Umbilical cord (tissue), 2 donors: Measurements from ENCODE around the gene NFIB. TPM values are rescaled to one million over a fixed set of nuclear protein-coding genes. Genes with fewer than 3 reads are reported as not detected.

Source experiments
- DNase-seq: peaks from one replicate; pipeline ENCODE4 v3.0.0-alpha.2; 2015; ENCODE audit warnings: low spot score
- total RNA-seq: library from RNA; depleted of rRNA; stranded (reverse); fragments of >200 nt; gene quantifications from one replicate; pipeline ENCODE4 v1.2.3, GENCODE V29; 2014; ENCODE audit warnings: low replicate concordance; ENCODE audit not compliant: insufficient read depth

The NFIB gene
- total RNA-seq, 1 donor from 2014 or later: 33.0 TPM

DNA sequence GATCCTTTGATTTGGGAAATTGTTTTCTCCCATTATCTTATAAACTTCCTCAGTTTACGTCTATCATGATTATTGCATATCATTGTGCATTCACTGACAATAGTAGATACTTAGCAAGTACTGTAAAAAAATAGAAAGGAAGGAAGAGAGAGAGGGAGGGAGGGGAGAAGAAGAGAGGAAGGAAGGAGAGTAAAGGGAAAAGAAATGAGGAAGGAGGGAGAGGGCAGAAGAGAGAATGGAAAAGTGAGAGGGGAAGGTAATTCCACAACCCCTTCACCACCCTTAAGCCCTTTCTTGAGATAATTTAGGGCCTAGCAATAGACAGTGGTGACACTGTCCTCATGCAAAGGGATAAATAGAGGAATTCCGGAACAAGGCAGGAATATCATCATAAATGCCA is 64.4 kb downstream of the NFIB start:
- DNase-seq: no peak

DNA sequence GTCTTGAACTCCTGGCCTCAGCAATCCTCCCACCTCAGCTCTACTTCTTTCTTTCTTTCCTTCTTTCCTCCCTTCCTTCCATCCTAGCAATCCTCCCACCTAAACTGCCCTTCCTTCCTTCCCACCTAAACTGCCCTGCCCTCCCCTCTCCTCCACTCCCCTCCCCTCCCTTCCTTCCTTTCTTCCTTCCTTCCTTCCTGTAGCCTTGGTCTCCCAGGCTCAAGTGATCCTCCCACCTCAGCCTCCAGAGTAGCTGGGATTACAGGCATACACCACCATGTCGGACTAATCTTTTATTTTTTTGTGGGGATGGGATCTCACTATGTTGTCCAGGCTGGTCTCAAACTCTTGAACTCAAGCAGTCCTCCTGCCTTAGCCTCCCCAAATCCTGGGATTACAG is 65.8 kb downstream of the NFIB start:
- no peak for DNase-seq

DNA sequence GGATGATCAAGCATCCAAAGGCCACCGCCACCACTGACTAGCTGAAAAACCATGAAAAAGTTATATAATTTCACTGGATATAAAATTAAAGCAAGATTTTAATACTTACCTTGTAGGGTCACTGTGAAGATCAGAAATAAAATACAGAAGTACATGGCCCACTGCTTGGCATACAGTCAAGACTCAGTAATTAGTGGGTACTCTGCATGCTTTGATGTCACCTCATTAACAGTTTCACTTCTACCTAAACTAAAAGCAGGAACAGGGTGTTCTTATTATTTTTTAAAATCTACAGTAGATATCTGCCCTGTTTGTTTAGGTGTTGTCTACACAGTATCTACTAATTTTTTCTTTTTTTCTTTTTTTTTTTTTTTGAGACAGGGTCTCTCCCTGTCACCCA is 66.4 kb downstream of the NFIB start:
- no peak for DNase-seq

DNA sequence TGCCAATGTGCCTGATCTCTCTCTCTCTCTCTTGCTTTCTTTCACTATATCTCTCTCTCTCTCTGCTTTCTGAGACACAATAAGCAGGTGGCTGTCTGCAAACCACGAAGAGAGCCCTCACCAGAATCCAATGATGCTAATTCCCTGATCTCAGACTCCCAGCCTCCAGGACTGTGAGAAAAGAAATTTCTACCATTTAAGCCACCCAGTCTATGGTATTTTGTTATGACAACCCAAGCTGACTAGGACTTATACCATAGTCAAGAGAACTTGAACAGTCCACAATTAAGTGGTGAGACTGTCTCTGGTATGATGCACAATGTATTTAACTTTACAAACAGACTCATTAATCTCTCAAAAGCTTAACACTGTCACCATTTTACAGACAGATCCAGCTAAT is 67.0 kb downstream of the NFIB start:
- DNase-seq: no peak

DNA sequence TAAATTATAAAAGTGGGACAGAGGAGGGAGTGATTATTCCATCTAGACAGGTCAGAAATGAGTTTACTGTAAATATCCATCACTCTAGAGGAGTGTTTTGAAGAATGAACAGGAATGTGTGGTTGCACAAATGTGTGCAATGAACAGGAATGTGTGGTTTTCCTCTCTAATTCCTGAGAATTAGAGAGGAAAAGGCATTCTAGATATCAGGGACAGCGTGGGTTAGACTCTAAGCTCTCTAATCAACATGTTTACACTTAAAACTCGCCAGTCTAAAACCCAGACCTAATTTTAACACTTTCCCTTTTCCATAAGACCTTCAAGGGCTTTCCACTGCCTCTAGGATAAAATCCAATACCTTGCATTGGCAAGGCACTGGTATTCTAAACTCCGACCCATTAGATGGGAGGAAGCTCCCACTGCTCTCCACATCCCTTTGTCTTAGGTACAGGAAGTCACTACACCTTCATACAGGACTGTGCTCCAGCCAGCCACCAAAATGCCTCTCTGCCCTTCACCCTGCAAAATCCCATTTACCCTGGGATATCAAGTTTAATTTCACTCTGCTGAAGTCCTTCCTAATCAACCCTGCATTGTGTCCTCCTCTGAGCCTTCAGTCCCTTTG is 67.9 kb downstream of the NFIB start:
- no peak for DNase-seq

DNA sequence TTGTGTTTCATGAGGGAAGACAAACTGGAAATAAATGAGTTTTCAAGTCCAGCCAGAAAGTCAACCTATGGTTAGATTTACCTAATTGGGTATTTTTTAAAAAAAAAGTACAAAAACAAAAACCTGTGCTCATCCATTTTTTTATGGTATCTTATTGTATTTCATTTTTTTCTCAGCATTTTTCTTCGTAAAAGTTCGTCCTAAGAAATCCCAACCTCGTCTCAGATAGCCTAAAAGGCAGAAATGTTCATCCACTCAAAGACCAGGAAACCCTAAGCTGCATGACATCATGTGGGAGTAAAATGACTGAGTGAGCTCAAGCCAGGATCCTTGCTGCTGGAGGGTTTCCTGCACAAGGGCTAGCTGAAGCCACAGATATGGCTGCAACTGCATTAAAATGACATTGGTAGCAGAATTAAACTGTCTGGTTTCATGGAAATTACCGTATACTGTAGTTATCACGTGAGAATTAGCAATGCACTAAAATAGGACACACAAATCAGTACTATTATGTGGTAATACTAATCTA is 70.4 kb downstream of the NFIB start:
- no peak for DNase-seq

DNA sequence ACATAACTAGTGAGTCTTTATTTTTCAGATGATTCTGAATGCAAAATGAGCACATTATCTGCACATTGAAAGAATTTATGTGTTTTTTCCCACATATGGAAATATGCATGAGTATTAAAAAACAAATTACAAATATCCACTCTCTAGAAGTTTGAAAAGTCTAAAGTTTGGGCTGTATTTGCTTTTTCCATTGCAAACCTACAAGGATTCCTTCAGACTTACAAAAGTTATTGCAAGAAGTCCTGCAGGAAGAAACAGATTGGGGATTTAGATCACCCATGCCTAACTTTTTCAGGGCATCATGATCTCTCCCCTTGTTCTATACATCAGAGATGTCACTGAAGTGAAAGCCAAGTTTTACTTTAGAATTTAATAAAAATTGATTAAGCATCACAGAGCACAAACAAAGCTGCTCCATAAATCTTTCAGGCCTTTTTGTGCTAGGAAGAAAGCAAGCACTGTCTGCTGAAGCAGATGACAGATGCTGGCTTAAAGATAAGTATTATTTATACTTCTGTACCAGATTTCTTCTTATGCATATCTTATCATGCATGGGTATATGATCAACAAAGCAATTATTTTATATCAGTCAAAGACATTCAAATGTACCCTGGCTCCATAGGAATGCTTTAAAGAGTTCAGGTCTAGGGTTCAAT is 71.7 kb downstream of the NFIB start:
- DNase-seq: peak; percentile 44

DNA sequence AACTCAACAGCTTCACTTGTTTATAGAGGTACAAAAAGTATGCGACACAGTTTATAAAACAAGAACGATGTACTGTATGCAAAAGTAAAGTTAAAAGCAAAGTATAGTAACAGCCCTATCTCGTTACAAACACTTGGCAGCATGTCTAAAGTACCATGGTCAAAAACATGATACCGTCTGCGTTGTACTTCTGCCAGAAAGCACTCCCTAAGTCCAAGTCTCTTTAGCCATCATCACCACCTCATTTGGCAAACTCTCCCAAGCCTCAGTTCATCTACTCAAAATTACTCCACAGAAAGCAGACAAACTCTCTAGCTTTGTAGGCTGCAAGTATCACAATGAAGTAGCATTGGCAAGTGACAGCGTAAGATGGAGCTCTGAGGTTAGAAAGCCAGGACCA is 73.4 kb downstream of the NFIB start:
- DNase-seq: peak; percentile 58

DNA sequence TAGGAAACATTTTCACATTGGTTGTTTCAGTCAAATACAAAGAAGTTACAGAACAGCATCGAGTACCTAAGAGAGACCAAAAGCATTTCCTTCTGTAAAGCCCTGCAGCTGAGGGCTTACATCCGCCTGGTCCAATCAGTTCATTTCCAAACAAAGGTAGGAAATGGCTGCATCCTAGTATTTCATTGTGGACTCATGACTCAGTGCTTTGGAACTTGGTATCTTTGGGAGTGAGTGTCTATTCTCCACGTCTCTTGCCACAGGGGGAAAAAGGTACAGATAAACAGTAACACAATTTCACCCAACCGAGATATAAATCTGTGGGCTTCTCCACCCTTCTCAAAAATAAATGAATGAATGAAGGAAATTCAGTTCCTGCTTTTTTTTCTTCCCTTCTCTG is 75.4 kb downstream of the NFIB start:
- DNase-seq: peak; percentile 46

DNA sequence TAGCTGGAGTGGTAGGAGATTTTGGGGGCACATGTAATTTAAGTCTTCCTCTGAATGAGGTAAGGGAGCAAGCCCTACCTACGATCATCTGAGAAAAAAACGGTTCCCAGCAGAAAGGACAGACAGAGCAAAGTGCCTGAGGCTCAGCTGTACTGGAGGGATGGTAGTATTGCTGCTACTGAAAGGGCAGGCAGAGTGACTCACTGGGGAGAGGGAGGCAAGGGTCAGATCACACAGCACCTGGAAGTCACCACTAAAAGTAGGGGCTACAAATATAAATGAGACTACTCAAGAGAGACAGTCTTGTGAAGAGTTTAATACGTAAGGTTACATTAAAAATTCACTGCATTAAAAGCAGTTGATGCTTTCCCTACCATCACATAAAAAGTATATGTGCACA is 75.9 kb downstream of the NFIB start:
- no peak for DNase-seq

DNA sequence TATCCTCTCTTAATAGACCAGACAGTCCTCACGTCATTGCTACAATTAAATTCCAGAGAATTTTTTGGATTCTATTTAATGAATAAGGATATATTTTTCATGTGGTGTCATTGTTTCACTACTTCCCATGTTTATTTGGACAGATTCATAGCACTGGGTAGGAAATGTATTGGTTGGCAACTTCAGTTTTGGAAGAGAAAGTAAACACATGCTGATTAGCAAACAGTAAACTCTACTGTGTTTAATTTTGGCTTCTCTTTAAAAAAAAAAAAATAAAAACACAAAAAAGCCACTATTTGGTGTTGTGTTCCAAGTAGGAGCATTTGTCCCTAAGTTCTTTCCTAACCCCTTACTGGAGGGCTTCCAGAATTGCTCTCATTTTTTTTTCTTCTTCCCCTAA is 77.3 kb downstream of the NFIB start:
- DNase-seq: no peak

DNA sequence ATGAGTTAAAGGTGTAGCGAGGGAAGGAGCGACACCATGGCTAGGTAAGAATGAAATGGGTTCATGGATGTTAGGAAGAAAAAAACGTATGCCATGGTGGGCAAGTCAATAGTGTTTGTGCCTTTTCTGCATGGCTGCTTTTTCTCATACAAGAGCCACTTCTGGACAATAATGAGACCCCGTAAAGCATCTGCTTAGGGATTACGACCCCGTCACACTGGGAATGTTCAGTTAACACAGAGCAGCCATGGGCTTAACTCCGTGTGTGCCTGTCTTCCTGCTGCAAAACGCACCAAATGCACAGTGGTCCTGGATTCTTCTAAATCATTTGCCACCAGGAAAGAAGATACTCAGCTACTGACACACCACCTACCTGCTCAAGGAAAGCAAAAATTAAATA is 81.8 kb downstream of the NFIB start:
- no peak for DNase-seq

DNA sequence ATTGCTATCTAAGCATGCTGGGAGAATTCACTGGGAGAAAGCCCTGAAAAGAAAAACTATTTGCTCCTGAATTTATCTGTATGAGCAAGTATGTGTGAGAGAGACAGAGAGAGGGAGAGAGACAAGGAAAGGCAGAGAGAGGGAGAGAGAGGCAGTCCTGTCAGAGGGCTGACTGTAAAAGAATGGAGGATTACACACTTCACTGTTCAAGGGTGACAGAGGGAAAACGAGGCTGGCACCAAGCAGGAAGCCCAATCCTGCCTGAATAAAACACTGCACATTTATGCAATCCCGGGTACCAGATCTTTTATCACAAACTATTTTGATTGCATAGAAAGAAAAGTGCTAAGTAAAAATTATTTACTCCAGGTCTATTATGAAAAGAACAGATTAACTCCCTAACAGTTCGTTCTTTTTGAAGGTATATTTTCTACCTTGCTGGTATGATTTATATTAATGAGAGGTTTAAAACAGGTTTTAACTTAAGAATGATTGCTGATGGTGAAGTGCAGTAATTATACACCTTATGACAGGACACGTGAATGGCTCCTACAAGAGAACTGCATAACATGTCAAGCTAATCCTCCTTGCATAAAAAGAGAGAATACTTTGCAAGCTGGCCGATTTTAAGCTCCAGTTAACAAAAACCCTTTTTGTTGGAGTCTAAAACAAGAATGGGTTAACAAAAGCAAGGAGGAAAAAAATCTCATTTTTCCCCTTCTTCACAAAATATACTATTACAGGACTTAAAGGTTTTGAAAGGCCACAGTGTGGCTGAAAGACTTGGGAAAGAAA is 82.5 kb downstream of the NFIB start:
- no peak for DNase-seq

DNA sequence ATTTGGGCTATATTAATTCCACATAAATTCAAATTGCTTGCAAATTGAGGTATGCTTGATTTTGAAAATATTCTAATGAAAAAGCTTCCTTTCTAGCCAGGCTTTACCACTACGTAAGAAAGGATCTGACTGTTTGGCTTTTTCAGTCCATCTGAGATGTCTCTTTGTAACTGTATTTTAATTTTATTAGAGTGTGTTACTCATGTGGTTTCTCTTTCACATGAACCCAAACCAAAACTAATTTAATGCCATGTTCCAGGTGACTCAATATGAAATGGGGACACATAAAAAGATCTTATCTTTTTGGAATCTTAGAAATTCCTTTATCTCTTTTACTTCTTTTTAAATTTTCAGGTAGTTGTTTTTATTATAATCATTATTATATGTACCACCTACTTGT is 85.3 kb downstream of the NFIB start:
- DNase-seq: no peak

DNA sequence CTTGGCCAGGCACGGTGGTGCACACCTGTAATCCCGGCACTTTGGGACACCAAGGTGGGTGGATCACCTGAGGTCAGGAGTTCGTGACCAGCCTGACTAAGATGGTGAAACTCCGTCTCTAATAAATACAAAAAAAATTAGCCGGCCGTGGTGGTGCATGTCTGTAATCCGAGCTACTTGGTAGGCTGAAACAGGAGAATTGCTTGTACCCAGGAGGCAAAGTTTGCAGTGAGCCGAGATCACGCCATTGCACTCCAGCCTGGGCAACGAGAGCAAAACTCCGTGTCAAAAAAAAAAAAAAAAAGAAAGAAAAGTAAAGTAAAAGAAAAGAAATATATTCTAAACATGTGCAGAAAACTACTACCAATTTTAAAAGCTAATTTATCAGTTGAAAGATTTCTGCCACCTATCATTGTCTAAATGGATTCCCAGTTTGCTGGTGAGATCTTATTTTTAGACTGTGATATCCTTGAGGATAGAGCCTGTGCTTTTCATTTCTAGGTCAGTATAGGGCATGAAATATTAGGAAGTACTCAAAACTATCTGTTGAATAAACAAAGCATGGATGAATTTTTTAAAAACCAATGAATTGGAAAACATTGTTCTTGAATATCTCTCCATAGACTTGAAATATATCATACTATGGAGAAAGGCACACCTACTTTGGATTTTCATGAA is 86.9 kb downstream of the NFIB start:
- no peak for DNase-seq

DNA sequence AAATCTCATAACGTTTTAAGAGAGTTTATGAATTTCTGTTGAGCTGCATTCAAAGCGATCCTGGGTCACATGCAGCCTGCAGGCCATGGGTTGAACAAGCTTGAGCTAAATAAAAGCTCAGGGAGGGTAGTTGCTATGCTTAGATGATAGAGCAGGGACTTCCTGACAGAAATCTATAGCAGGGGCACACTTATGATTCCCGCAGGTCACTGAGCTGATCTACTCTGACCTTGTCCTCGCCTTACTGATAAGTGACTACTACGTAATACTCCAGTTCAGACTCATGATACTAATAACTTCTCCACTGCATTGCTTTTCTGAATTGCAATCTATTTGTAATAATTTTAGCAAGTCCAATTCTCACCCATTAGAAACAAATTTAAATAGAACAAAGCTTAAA is 90.9 kb downstream of the NFIB start:
- DNase-seq: no peak

DNA sequence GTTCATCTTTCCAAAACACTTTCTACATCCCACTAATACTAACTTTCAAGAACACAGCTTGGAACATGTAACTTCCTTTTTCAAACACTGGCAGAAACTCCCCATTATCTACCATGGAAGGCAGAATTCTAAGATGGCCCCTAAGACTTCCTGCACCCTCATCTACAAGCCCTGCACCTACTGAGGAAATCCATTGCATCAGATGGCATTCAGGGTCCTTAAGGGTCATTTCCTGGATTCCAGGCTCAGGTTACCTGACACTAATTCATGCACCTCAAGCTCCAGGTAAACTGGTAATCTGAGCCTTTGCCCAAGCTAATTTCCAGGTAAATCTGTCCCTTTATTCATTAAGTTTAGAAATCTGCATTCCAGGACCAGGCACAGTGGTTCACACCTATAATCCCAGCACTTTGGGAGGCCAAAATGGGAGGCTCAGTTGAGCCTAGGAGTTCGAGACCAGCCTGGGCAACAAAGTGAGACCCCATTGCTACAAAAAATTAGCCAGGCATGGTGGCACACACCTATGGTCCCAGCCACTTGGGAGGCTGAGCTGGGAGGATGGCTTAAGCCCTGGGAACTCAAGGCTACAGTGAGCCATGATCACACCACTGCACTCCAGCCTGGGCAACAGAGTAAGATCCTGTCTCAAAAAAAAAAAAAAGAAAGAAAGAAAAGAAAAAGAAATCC is 91.6 kb downstream of the NFIB start:
- DNase-seq: no peak

DNA sequence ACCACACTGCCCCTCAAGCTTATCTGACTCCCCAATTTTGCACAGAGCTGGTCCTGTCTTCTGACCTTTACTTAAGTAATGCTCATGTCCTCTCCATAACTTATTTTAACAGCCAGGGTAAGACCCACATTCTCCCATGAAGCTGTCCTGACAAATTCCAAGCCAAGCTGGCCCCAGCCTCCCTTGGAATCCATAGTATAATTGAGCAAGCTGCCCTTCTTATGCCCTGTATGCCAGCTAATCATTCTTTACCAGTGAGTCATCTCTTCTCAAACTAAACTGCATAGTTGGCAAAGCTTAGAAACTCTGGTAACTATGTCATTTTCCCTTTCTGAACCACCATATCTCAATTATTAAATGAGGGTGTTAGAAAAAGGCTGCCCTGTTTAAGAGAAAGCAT is 92.4 kb downstream of the NFIB start:
- DNase-seq: peak; percentile 69

DNA sequence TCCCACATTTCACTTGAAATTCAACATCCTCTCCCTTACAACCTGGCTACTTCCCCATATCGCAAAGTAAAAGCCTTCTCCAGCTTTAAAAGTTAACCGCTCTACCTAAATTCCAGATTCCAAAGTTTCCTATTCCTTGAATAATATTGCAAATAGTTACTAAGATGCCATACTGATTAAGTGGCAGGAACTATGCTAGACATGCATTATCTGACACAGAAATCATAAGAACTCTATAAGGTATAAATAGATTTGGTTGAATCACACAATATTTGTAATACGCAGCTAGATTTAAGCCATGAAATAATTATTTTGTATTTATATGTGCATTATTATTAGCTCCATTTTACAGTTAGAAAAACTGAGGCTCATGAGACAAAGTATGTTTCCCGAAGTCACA is 92.8 kb downstream of the NFIB start:
- DNase-seq: no peak

DNA sequence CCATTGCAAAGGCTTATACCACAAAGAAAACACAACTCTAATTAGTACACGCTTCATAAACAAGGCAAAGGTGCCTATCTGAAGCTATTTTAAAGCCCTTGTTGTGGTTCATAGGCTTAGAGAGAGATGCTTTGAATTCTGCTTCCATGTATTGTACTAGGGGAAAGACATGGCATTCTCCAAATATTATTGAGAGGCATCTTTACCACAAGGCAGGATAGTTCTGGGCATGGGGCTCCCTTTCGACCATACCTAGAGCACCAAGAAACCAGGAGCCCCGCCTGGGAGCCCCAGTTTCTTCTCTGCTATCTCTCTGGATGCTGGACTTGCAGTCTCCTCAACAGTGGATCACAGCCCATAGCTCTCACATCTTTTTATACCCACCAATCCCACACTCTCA is 93.7 kb downstream of the NFIB start:
- DNase-seq: no peak

DNA sequence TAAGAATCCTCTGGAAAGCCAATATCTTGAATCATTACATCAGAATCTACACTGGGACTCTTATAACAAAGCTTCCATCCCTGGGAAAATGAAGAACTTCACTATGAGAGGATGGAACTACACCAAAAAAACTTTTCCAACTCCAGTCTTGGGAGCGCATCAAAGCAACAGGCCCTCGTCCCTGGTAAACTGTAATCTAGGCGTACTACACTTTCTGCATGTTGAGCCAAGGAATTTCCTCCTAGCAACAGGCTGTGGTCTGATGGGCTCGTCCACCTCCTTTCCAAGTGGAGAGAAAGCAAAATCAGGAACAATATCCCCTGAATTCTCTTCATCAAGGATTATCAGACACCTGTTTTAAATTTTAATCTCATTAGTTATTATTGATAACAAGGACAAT is 94.1 kb downstream of the NFIB start:
- DNase-seq: peak; percentile 39

DNA sequence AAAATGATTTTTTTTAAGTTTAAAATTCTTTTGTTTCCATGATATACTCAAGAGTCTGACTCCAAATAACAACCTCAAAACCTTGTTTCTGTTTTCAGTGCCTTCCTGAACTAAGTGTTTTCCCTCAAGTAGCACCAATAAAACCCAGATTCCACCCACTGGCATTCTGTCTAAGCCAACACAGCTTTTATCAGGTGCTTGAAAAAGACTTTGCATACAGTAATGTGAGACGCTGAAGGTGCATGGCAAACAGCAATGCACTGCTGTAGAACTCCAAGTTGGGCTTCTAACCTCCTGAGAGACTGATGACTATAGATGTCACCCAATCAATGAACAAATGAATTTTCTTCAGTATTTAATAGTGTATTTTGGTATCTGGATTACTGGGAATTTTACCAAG is 95.7 kb downstream of the NFIB start:
- no peak for DNase-seq
